IMR-90 (cell line): ENCODE results near the gene TLK2.

Experiments used
- BHLHE40 ChIP-seq: fragments of 150-350 bp; IDR thresholded peaks from 2 replicates; pipeline ENCODE4 v1.6.1; 2016; ENCODE audit warnings: mild to moderate bottlenecking, low read depth, low read length
- CTCF ChIP-seq: conservative IDR thresholded peaks from 2 replicates; pipeline ENCODE4 v1.5.1; 2012; ENCODE audit warnings: mild to moderate bottlenecking, low read depth, low read length, improper control_type of control experiment
- MAFK ChIP-seq: IDR thresholded peaks from 2 replicates; pipeline ENCODE4 v1.6.1; 2012; ENCODE audit warnings: low read depth, low read length, improper control_type of control experiment
- MAZ ChIP-seq: IDR thresholded peaks from 2 replicates; pipeline ENCODE4 v1.6.1; 2012; ENCODE audit warnings: low read depth, mild to moderate bottlenecking, low read length, improper control_type of control experiment, moderate library complexity, borderline replicate concordance
- MXI1 ChIP-seq: IDR thresholded peaks from 2 replicates; pipeline ENCODE4 v1.6.1; 2012; ENCODE audit warnings: low read depth, mild to moderate bottlenecking, low read length, moderate library complexity, borderline replicate concordance
- POLR2A ChIP-seq: IDR thresholded peaks from 2 replicates; pipeline ENCODE4 v1.6.1; 2012; ENCODE audit warnings: mild to moderate bottlenecking, low read depth, low read length
- RAD21 ChIP-seq: IDR thresholded peaks from 2 replicates; pipeline ENCODE4 v1.6.1; 2012; ENCODE audit warnings: low read length, improper control_type of control experiment
- RCOR1 ChIP-seq: IDR thresholded peaks from 2 replicates; pipeline ENCODE4 v1.6.1; 2012; ENCODE audit warnings: mild to moderate bottlenecking, low read length, improper control_type of control experiment; ENCODE audit not compliant: insufficient replicate concordance
- SMC3 ChIP-seq: fragments of 150-350 bp; IDR thresholded peaks from 2 replicates; pipeline ENCODE4 v1.6.1; 2016; ENCODE audit warnings: low read depth, mild to moderate bottlenecking, antibody characterized with exemption, low read length, moderate library complexity
- USF2 ChIP-seq: fragments of 150-350 bp; IDR thresholded peaks from 2 replicates; pipeline ENCODE4 v1.6.1; 2017; ENCODE audit warnings: mild to moderate bottlenecking, antibody characterized with exemption, low read length, low read depth

GRCh38 chr17:62643496-62643895 is 164.9 kb downstream of the TLK2 start:
- TF ChIP-seq CTCF (no peak), POLR2A (no peak), RCOR1 (no peak), MAFK (no peak), RAD21 (no peak), SMC3 (no peak), BHLHE40 (no peak), MXI1 (no peak), USF2 (no peak), MAZ (no peak)
